Measurements from ENCODE around the gene TMEM63B. TPM values are rescaled to one million over a fixed set of nuclear protein-coding genes. Genes with fewer than 3 reads are reported as not detected.
"Not testable (repeated sequence)": the region's sequence is repeated elsewhere in the genome, so short reads cannot be mapped to it uniquely, and the experiment has no call there.

The TMEM63B gene
- total RNA-seq, 1 donor from 2014 or later: 10.4 TPM

- intact Hi-C loops (cut with micrococcal nuclease): no loop called here
These were observed 39.3 kb downstream of the TMEM63B start for GRCh38 chr6:44166591-44167184.

GRCh38 chr6:44167567-44167966 lies 40.2 kb downstream of the TMEM63B start:
- intact Hi-C loops (cut with micrococcal nuclease): no loop called here

DNA sequence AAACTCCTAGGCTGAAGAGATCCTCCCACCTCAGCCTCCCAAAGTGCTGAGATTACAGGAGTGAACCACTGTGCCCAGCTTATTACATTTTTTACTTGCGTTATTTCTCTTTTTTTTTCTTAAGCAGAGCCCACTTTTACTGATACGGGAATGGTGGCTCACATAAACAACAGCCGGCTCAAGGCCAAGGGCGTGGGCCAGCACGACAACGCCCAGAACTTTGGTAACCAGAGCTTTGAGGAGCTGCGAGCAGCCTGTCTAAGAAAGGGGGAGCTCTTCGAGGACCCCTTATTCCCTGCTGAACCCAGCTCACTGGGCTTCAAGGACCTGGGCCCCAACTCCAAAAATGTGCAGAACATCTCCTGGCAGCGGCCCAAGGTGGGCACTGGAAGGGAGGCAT lies 41.8 kb downstream of the TMEM63B start:
- intact Hi-C loops (cut with micrococcal nuclease): no loop called here

- intact Hi-C loops (cut with micrococcal nuclease): no loop called here
These were observed 42.7 kb downstream of the TMEM63B start for GRCh38 chr6:44169886-44170570.

- intact Hi-C loops (cut with micrococcal nuclease): loop anchor here (1.0 kb wide), 3 partner anchors 66 to 166 kb away; partner anchors contain the start of gene SLC35B2
These were observed 44.7 kb downstream of the TMEM63B start for GRCh38 chr6:44171899-44172546.

- intact Hi-C loops (cut with micrococcal nuclease): loop anchor here (1.0 kb wide), 3 partner anchors 65 to 165 kb away; partner anchors contain the start of gene SLC35B2
These were observed 45.6 kb downstream of the TMEM63B start for GRCh38 chr6:44172731-44173500.

GRCh38 chr6:44176130-44176761 lies 48.9 kb downstream of the TMEM63B start:
- intact Hi-C loops (cut with micrococcal nuclease): no loop called here

- intact Hi-C loops (cut with micrococcal nuclease): no loop called here
These were observed 49.6 kb downstream of the TMEM63B start for GRCh38 chr6:44176762-44177509.

- intact Hi-C loops (cut with micrococcal nuclease): no loop called here
These were observed 50.5 kb downstream of the TMEM63B start for GRCh38 chr6:44177691-44178423.

GRCh38 chr6:44178424-44179071 lies 51.2 kb downstream of the TMEM63B start:
- intact Hi-C loops (cut with micrococcal nuclease): no loop called here

DNA sequence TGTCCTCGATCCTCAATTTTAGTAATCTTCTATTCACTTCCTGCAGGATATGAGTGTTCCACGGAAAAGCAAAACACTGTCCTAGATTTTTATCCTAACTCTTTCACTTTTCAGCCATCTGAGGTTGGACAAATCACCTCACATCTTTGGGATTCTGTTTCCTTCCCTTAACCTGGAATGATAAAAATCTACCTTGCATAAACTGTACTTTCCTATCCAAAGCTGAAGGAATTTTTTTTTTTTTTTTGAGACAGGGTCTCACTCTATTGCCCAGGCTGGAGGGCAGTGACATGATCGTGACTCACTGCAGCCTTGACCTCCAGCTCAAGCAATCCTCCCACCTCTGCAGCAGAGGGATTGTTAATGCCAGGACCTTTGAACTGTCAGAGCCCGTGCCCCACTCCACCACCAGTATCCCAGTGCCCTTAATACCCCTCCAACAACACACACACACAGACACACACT lies 51.8 kb downstream of the TMEM63B start:
- intact Hi-C loops (cut with micrococcal nuclease): no loop called here

DNA sequence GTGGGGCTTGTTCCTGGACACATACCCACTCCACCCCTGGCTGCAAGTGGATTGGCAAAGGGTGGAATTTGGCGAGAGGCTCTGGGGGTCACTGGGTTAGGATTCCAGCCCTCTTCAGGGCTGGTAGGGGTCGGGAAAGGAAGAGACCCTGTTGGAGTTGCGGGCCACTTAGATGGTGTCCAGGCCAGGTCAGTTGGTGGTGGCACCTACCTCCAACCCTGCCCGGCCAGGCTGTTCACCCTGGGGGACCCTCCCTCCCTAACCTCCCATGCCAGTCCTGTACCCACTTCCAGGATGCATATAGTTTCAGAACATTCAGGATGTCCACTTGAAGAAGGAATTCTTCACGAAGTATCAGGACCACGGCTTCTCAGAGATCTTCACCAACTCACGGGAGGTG lies 52.3 kb downstream of the TMEM63B start:
- intact Hi-C loops (cut with micrococcal nuclease): no loop called here

DNA sequence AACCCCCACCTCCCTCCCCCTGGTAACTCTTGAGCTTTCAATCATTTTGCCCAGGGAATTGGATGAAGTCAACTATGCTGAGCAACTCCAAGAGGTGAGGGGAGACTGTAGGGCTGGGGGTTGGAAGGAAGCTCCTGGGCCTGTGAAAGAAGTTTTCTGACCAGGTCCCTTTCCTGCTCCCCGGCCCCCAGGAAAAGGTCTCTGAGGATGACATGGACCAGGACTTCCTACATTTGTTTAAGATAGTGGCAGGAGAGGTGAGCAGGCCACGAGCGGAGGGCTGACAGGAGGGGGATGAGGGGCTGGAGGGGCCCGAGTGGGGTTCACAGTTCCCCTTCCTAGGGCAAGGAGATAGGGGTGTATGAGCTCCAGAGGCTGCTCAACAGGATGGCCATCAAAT lies 53.1 kb downstream of the TMEM63B start:
- intact Hi-C loops (cut with micrococcal nuclease): no loop called here

DNA sequence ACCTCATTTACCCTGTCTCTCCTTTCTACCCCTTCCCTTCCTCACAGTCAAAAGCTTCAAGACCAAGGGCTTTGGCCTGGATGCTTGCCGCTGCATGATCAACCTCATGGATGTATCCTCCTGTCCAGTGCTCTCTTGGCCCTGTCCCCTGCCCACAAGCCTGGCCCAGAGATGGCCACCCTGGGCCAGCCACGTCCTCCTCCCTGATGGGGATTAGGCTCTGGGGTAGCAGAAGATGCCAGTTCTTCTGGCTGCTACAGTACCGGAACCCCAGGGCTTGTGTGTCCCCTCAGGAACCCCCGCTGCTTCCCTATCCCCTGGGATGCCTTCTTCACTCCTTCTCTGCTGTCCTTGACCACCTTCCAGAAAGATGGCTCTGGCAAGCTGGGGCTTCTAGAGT lies 53.5 kb downstream of the TMEM63B start:
- intact Hi-C loops (cut with micrococcal nuclease): no loop called here

DNA sequence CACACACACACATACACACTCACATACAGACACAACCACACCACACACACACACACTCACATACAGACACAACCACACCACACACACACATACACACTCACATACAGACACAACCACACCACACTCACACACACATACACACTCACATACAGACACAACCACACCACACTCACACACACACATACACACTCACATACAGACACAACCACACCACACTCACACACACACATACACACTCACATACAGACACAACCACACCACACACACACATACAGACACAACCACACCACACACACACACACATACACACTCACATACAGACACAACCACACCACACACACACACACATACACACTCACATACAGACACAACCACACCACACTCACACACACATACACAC lies 54.4 kb downstream of the TMEM63B start:
- intact Hi-C loops (cut with micrococcal nuclease): not testable (repeated sequence)

- intact Hi-C loops (cut with micrococcal nuclease): no loop called here
These were observed 55.6 kb downstream of the TMEM63B start for GRCh38 chr6:44182911-44183390.

DNA sequence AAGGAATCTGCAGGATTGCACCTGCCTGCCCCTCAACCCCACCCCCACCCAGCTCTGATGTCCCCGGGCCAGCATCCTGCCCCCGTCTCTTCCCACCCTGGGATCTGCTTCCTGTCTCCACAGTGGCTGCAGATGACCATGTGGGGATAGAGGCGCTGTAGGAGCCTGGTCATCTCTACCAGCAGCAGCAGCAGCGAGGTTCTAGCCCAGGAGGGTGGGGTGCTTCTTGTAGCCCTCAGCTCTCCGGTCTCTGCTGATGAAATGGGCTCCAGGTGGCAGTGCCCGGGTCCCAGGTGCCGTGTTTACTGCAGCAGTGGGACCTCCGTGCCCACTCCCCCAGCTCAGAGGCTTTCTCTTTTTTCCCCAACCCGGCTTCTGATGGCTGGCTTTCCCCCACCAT lies 56.4 kb downstream of the TMEM63B start:
- intact Hi-C loops (cut with micrococcal nuclease): no loop called here

GRCh38 chr6:44185356-44185755 lies 58.0 kb downstream of the TMEM63B start:
- intact Hi-C loops (cut with micrococcal nuclease): not testable (repeated sequence)

All from T-helper 2 cell treated with Interferon-gamma antibody and Interleukin-4, amounts not matched to agents 100 ng/mL and 5 ng/mL, for 36 hours (primary cell).